Activated CD4-positive, alpha-beta T cell treated with anti-CD3 and anti-CD28 coated beads, Interleukin-2, amount 50 U/mL, for 16 hours (primary cell): ENCODE data around the gene GRIK1.

Source experiments
- DNase-seq: peaks from one replicate; pipeline ENCODE4 v3.0.0-alpha.2; 2020

Gene GRIK1

DNA sequence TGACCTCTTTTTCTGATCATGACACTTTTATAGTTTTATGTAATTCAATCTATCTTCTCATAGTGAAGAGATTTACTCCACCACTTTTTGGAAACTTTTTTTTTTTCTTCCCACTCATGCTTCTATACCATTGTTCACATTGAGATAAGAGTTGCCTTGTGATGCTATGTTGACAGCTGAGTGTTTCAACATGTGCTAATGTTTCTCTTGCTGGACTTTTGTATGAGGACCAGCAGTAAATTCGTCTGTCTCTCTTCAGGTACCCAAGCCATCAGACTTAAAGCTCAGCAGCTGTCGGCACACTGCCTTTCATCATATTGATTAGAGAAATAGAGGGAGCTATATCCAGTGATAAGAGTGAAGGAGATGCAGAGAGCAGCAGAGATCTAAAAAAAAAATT is 227.0 kb downstream of the GRIK1 start:
- no peak for DNase-seq

DNA sequence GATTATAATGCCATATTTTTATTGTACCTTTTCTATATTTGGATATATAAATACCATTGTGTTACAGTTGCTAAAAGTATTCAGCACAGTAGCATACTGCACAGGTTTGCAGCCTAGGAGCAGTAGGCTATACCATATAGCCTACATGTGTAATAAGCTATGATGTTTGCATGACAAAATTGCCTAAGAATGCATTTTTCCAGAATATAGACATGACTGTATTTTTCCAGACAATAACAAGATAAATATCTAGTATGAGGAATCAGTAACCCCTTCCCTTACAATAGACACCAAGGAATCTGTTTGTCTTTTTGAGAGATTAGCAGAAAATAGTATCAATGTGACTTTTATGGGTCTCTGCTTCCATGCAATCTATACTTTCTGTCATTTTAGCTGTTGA is 228.6 kb downstream of the GRIK1 start:
- DNase-seq: no peak

DNA sequence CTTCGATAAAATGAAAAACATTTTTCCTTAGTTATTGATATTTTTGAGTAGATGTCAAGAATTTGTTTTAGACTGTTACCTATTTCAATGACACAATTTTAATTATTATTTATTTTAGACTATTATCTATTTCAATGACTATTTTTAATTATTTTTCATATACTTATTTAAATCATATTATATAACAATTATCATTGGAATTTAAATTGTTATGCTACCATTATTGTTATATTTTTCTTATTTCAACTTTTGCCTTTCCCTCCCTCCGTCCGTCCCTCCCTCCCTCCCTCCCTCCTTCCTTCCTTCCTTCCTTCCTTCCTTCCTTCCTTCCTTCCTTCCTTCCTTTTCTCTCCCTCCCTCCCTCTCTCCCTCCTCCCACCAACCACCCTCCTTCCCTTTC is 229.3 kb downstream of the GRIK1 start:
- no peak for DNase-seq

DNA sequence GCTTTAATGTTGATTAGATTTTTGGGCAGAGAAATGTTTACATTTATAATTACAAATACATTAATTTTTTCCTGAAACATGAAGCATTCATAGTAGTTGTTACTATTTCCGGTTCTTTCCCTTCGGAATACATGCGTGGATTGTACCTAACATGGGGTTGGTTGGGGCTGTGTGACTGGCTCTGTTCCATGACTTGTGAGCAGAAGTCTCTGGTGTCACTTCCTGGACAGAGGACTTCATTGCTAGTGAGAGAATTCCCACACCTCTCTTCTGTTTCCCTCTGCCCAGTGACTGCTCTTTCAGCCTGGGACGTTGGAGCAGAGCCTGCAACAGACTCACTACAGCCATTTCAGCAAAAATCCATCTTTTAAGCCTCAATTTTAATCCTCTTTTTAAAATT is 231.4 kb downstream of the GRIK1 start:
- DNase-seq: no peak

DNA sequence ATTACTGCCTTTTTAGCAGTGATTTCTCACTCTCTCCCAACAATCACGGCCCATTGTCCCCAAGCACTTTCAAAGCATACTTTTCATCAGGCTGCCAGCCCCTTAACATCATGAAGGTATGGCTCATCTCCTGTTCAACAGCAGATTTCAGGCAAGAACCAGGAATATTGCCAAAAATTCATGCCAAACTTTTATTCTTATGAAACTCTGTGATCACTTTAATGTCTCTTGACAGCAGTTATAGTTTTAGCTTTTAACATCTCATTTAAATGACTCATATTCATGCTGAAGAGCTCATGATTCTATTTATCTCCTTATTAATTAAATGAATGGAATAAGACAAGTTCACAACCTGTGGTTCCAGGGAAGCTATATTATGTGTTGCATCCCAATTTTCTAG is 235.1 kb downstream of the GRIK1 start:
- DNase-seq: no peak

DNA sequence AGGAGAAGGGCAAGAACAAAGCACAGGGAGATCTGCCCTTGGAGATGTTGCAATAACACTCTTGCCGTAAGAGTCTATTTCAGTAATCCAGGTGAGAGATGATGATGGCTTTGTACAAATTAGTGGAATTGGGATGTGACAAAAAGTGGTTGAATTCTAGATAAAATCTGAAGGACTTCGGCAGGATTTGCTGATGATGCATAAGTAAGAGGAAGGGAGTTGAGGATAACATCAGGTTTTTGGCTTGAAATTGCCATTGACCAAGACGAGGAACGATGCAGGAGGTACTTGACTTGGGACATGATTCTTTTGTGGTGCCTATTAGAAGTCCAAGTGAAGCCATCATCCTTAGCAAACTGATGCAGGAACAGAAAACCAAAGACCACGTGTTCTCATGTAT is 238.1 kb downstream of the GRIK1 start:
- DNase-seq: no peak

DNA sequence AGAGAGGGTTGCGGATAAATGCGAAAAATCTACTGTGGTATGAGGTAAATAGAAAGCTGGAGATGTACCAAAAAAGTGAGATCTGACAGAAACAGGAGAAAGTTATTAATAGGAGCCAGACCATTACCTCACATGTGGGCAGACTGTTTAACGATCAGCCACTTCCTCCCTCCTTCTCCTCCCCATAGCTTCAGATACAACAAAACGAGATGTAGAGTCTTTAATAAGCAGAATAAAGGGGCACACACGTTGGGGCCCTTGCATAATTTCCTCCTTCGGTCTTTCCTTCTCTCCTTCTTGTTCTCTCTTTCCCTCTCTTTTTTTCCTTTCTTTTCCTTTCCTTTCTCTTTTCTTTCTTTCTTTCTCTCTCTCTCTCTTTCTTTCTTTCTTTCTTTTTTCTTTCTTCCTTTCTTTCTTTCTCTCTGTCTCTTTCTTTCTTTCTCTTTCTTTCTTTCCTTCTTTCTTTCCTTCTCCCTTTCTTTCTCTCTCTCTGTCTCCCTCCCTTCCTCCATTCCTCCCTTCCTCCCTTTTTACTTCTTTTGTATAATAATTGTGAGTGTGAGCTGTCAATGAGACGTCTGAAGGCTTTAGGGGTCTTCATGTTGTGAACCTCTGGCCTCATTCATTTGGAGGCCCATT is 242.1 kb downstream of the GRIK1 start:
- no peak for DNase-seq

DNA sequence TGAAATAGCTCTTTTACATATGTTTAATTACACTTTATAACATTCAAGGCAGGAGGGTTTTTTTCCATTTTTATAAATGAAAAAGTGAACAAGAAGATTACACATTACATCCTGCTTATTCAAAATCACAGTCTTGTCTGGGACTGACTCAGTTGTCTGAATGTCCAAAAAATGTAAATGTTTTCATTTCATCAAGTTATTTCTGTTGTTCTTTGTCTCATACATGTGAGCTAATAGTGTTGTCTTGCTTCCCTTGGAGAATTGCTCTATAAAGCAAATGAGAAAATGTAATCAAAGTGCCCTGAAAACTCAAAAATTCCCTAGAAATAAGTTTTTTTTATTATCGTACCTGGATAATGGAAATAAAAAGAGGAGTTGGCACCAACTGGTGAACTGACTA is 242.9 kb downstream of the GRIK1 start:
- no peak for DNase-seq

DNA sequence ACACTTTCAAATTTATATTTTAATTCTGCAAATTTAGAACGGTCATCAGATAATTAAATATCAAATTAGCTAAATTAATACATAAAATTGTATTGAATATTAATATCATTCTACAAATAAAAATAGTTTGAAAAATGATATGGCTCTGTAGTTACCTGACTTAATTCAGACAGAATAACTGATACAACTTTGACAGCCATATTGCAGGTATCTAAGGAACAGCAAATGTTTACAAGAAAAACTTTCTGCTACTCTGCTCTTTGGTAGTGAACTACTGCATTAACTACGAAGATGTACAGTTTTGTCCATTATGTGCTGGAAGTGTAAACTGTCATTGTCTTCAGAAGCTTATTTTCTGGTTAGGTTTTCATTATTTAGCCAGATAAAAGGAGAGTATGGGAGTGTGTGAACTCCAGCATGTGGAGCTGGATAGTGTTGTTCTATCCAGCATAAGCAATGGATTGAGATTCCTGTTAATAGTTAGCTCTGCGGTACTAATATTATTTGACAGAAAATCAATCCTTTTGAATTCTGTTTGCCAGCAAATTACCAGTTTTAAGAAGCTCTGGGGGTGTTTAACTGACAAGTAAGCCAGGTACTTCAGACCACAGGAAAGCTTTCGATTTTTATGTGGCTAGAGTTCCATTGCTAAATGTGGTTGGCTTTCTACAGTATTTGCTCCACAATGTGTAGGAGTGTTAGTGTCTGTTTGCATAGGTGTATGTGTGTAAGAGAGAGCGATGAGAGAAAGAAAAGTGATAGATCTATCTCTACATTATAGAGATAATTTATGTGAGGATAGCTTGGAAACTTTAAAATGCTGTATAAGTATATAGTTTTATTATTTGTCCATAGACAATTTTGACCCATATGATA is 247.9 kb downstream of the GRIK1 start:
- no peak for DNase-seq

DNA sequence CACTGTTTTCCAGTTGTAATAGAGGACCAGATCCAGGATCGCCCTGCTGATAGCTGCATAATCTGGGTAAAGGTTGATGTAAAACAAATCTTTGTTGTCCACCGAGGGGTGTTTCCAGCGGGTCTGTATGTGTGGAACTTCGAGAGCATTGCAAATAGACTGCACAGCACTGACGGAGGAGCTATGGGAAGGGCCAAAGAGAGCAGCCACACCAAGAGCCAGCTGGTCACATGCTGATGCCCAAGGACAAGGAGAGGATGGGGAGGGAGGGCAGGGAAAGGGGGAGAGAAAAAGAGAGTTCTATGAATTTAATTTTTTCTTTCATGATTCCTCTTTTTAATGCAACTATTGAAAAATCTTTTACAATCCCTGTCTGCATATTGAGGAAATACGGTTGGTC is 250.0 kb downstream of the GRIK1 start:
- no peak for DNase-seq

DNA sequence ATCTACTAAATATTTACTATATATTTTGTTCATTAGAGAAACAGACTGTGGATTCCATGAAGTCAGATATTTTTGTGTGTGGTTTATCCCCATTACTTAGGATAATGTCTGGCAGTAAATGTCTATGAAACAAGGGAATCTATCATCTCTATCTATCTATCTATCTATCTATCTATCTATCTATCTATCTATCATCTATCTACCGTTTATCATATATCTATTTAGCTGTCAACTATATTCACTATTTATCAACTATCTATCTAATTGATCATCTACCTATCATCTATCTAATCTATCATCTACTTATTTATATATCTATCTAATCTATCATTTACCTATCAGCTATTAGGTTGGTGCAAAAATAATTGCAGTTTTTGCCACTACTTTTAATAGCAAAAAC is 255.7 kb downstream of the GRIK1 start:
- DNase-seq: no peak

DNA sequence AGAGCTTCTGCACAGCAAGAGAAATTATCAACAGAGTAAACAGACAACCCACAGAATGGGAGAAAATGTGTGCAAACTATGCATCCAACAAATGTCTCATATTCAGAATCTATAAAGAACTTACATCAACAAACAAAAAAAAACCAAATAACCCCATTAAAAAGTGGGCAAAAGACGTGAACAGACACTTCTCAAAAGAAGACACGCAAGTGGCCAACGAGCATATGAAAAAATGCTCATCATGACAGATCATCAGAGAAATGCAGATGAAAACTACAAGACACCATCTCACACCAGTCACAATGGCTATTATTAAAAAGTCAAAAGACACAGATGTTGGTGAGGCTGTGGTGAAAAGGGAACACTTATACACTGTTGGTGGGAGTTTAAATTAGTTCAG is 257.0 kb downstream of the GRIK1 start:
- DNase-seq: no peak

DNA sequence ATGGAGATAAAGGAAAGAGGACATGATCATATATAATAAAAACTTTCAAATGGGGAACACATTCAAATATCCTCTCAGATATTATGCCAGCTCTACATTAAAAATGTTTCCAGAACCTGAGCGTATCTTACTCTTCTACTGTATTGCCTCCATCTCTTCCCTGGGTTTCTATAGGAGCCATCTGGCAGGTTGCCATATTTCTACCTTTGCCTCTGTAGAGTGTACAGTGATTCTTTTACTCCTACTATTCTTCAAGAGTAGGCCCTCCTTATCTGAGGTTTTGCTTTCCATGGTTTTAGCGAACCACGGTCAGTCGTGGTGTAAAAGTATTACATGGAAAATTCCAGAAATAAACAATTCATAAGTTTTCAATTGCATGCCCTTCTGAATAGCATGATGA is 259.5 kb downstream of the GRIK1 start:
- no peak for DNase-seq

DNA sequence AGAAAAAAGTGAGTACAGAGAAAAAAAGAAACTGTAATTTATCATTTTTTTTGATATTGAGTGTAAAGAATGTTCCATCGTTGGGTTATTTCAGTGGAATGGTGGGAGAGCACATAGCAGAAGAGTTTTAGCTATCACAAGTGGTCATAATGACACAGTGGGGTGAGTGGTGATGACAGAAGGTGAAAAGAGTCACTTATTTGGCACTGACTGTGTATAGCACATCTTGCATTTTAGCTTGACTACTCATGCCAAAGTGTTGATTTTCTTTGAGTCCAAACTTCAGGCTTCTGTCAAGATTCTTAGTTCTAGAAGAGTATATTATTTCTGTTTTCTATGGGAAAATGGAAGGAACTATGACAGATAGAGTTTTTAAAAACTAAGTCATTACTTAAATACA is 261.2 kb downstream of the GRIK1 start:
- no peak for DNase-seq

DNA sequence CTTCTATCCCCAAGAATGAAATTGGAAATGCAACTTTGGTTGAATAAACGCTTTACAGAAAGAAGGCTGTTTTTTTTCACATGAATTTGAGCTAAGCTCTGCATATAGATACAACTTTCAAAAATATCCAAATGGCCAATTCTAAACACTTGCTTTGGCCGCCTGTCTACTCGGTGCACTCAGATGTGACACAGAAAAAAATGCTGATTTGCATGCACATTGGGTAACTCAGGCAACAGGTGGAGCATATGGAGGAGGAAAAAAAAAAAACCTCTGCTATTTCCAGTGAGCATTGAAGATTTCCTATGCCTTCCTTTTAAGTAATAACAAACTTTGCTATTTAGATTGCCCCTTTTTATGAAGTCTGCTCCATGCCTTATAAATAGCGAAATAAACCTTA is 262.5 kb downstream of the GRIK1 start:
- DNase-seq: no peak

DNA sequence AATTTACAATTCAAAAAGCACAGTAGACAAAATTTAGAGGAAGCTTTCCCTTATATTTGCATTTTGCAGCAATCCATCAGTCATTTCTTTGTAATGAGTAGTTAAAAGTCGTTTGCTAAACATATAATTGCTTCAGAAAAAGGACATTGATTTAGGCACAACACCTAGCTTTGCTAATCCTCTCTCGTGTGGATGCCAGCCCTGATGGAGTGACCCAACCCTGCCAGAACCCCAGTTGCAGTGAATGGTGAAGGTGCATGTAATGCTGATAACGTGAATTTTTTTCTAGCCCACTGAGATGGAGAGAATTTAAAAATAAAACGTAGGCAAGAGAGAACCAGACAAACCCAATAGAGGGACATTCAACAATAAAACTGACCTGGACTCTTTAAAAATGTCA is 263.4 kb downstream of the GRIK1 start:
- DNase-seq: no peak

DNA sequence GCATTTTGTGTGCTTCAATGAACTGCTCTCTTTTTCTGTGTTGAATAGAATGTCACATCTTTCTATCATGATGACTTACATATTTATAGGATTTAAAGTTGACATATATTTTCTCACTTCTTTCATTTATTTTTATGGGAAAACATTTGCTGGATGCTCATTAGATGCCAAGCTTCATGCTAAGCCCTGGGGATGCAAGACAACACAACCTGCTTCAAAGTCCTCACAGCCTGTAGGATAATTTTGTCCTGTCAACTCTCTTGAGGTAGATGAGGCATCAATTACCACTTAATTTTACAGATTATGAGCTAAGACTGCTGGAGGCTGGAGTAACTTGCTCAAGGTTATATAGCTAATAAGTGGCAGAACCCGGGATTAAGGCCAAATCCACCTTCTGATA is 264.3 kb downstream of the GRIK1 start:
- no peak for DNase-seq

DNA sequence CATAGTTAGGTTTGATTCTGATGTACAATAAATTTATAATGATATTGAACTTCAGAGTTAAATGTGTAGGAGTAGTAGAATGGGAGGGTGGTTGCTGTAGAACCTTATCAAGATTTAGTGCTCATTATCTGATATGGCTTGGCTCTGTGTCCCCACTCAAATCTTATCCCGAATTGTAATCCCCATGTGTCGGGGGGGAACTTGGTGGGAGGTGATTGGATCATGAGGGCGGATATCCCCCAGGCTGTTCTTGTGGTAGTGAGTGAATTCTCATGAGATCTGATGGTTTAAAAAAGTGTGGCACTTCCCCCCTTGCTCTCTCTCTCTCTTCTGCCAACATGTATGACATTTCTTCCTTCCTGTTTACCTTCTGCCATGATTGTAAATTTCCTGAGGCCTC is 265.5 kb downstream of the GRIK1 start:
- DNase-seq: no peak

DNA sequence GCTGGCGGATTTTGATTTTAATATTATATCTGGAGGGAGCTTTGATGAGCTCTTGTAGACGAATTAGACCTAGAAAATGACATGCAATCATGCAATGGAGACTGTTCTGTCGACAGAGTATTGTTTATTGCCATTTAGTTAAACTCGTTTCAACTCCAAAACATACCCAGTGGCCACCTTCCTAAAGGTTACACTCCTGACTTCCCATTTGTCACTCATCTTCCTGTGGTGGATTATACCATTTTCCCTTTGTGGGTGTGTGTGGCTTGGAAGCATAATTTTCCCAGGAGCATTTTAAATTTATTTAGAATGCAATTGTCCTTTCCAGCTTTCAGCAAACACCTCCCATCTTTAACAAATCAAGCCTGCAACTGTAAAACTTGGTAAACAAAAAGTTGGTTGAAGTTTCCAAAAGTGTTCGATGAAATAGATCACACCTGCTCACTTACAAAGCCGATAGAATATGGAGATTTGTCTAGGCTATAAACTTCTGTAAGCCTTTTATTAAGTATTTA is 266.6 kb downstream of the GRIK1 start:
- DNase-seq: no peak

DNA sequence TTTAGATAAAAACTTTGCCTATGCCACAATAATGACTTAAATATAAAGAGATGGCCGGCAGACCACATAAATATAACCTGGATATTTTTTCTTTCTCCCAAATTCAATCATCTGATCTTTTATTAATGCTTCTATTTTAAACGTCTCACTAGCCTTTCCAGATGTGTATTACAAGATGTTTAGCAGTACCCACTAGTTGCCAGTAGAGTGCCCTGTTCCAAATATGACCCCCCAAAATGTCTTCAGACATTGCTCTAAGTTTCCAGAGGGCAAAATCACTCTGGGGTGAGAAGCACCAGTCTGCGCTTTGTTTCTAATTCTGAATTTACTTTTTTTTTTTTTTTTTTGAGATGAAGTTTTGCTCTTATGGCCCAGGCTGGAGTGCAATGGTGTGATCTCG is 268.1 kb downstream of the GRIK1 start:
- no peak for DNase-seq

DNA sequence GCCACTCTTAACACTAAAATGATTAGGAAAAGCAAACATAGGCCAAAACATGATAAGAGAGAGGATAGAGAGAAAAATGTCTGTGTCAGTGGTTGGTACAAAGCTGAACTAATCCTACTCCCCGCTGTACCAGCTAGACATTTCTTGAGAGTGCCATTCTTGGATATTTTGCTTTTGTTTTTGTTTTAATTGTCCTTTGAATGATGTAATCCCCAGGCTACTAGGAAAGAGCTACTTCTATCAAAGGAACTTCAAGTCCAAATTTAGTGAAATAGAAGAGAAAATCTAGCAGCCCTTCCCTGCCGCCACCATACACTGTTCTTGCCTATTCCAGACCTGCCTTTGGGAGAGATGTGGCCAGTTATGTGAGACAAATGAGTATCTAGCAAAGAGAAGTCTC is 269.6 kb downstream of the GRIK1 start:
- DNase-seq: no peak

DNA sequence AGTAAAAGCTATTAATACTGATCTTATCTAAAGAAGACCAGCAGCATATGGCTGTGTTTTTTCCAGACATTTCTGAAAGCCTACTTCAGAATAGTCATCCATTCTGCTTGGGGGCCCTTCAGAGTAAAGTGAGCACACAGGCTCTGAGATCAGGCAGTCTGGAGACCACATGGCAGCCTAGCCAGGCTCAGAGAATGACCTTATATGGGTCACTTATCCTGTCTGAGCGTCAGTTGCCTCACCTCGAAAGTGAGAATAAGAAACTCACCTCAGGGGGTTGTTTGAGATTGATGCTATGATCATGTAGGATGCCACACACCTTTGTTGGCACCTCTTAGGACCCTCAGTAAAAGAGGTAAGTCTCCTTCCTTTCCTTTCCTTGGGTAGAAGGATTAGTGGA is 270.4 kb downstream of the GRIK1 start:
- no peak for DNase-seq

DNA sequence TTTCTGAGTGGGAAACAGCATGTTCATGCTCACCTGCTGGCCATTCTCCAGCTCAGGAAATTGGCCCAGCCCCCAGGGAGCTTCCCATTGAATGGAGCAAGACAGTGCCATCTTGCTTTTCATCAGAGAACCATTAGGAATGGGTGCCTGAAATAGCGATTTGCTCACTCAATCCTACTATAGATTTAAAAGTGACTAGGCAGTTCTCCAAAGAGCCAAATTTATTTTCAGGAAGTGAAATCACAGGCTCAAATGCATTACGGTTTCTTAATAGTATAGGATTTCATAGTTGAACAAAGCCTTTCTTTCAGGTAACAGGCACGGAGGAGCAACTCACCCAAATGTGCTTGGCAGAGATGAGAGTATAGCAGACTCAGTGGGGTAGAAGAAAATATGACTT is 272.1 kb downstream of the GRIK1 start:
- no peak for DNase-seq

DNA sequence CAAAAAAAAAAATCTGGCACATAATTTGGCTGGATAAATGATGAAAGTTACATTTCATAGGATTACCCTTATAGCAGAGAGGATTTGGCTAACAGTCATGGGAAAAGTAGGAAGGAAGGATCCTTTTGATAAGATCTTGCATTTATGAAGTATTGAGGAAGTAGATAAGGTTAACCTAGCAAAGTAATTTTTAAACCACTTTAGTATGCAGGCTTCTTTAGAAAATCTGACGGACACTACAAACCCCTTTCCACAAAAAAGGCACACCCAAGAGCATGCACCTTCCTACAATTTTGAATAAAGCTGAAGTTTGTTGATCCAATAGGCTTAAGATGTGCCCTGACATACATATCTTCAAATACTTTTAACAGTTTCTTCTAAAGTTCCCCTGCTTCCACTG is 275.2 kb downstream of the GRIK1 start:
- DNase-seq: no peak
